HEK293 (cell line): ENCODE measurements around the gene DDIT4.

Experiments
- BCL11B ChIP-seq: fragments of 450-650 bp; formaldehyde crosslinking; IDR thresholded peaks from 2 replicates; pipeline ENCODE4 v1.5.1; 2016; ENCODE audit warnings: low read depth, missing biosample characterization, missing genetic modification characterization
- FEZF1 ChIP-seq: fragments of 450-650 bp; formaldehyde crosslinking; IDR thresholded peaks from 2 replicates; pipeline ENCODE4 v1.5.1; 2016; ENCODE audit warnings: missing biosample characterization, missing genetic modification characterization
- KLF8 ChIP-seq: fragments of 450-650 bp; formaldehyde crosslinking; IDR thresholded peaks from 2 replicates; pipeline ENCODE4 v1.5.1; 2016; ENCODE audit warnings: missing biosample characterization, missing genetic modification characterization
- MEIS1 ChIP-seq: sonication (generic); formaldehyde crosslinking; IDR thresholded peaks from 2 replicates; pipeline ENCODE4 v1.8.1; 2022; ENCODE audit warnings: missing genetic modification reagents, mild to moderate bottlenecking, borderline replicate concordance
- PATZ1 ChIP-seq: fragments of 450-650 bp; formaldehyde crosslinking; IDR thresholded peaks from 2 replicates; pipeline ENCODE4 v1.5.1; 2016; ENCODE audit warnings: missing biosample characterization, missing genetic modification characterization
- PRDM1 ChIP-seq: fragments of 450-650 bp; formaldehyde crosslinking; IDR thresholded peaks from 2 replicates; pipeline ENCODE4; 2016; ENCODE audit warnings: missing biosample characterization, missing genetic modification characterization
- PRDM10 ChIP-seq: fragments of 450-650 bp; formaldehyde crosslinking; IDR thresholded peaks from 2 replicates; pipeline ENCODE4 v1.5.1; 2016; ENCODE audit warnings: missing biosample characterization, missing genetic modification characterization
- TCF7L2 ChIP-seq: IDR thresholded peaks from 2 replicates; pipeline ENCODE4 v1.6.1; 2011; ENCODE audit warnings: low read depth, mild to moderate bottlenecking, inconsistent platforms, low read length, moderate library complexity, borderline replicate concordance
- ZBTB48 ChIP-seq: fragments of 450-650 bp; formaldehyde crosslinking; IDR thresholded peaks from 2 replicates; pipeline ENCODE4 v1.5.1; 2016; ENCODE audit warnings: missing biosample characterization, missing genetic modification characterization
- ZFHX2 ChIP-seq: fragments of 450-650 bp; formaldehyde crosslinking; conservative IDR thresholded peaks from 2 replicates; pipeline ENCODE4 v1.5.1; 2016; ENCODE audit warnings: missing biosample characterization, missing genetic modification characterization
- ZFP37 ChIP-seq: fragments of 450-650 bp; formaldehyde crosslinking; IDR thresholded peaks from 2 replicates; pipeline ENCODE4 v1.5.1; 2016; ENCODE audit warnings: missing biosample characterization, missing genetic modification characterization
- ZFP41 ChIP-seq: fragments of 450-650 bp; formaldehyde crosslinking; IDR thresholded peaks from 2 replicates; pipeline ENCODE4 v1.5.1; 2016; ENCODE audit warnings: missing biosample characterization, missing genetic modification characterization, borderline replicate concordance
- ZNF112 ChIP-seq: fragments of 450-650 bp; formaldehyde crosslinking; IDR thresholded peaks from 2 replicates; pipeline ENCODE4 v1.5.0; 2017; ENCODE audit warnings: missing biosample characterization, missing genetic modification characterization
- ZNF174 ChIP-seq: fragments of 450-650 bp; formaldehyde crosslinking; IDR thresholded peaks from 2 replicates; pipeline ENCODE4 v1.5.0; 2017; ENCODE audit warnings: missing biosample characterization, mild to moderate bottlenecking, missing genetic modification characterization
- ZNF266 ChIP-seq: fragments of 450-650 bp; formaldehyde crosslinking; IDR thresholded peaks from 2 replicates; pipeline ENCODE4 v1.5.1; 2016; ENCODE audit warnings: missing biosample characterization, missing genetic modification characterization, low read depth
- ZNF398 ChIP-seq: fragments of 450-650 bp; formaldehyde crosslinking; IDR thresholded peaks from 2 replicates; pipeline ENCODE4 v1.5.1; 2017; ENCODE audit warnings: missing biosample characterization, missing genetic modification characterization
- ZNF544 ChIP-seq: fragments of 450-650 bp; formaldehyde crosslinking; IDR thresholded peaks from 2 replicates; pipeline ENCODE4 v1.5.0; 2017; ENCODE audit warnings: missing biosample characterization, missing genetic modification characterization
- ZNF747 ChIP-seq: fragments of 450-650 bp; formaldehyde crosslinking; IDR thresholded peaks from 2 replicates; pipeline ENCODE4 v1.5.1; 2016; ENCODE audit warnings: missing biosample characterization, missing genetic modification characterization
- ZSCAN23 ChIP-seq: fragments of 450-650 bp; formaldehyde crosslinking; IDR thresholded peaks from 2 replicates; pipeline ENCODE4 v1.5.1; 2016; ENCODE audit warnings: missing biosample characterization, missing genetic modification characterization
- TF ChIP-seq, protein P1 (sequence below): fragments of 450-650 bp; formaldehyde crosslinking; IDR thresholded peaks from 2 replicates; pipeline ENCODE4 v1.5.1; 2017; ENCODE audit warnings: missing biosample characterization, missing genetic modification characterization
- TF ChIP-seq, protein P2 (sequence below): sonication (generic); formaldehyde crosslinking; IDR thresholded peaks from 2 replicates; pipeline ENCODE4 v1.8.1; 2022; ENCODE audit warnings: mild to moderate bottlenecking, moderate library complexity, missing genetic modification reagents
- TF ChIP-seq, protein P3 (sequence below): fragments of 450-650 bp; formaldehyde crosslinking; IDR thresholded peaks from 2 replicates; pipeline ENCODE4 v1.5.1; 2016; ENCODE audit warnings: missing biosample characterization, missing genetic modification characterization
- TF ChIP-seq, protein P4 (sequence below): fragments of 450-650 bp; IDR thresholded peaks from 2 replicates; pipeline ENCODE4 v1.5.1; 2018; ENCODE audit warnings: missing biosample characterization, missing genetic modification characterization
- TF ChIP-seq, protein P5 (sequence below): fragments of 450-650 bp; formaldehyde crosslinking; IDR thresholded peaks from 2 replicates; pipeline ENCODE4 v1.5.1; 2016; ENCODE audit warnings: missing biosample characterization, missing genetic modification characterization

Gene DDIT4

DNA sequence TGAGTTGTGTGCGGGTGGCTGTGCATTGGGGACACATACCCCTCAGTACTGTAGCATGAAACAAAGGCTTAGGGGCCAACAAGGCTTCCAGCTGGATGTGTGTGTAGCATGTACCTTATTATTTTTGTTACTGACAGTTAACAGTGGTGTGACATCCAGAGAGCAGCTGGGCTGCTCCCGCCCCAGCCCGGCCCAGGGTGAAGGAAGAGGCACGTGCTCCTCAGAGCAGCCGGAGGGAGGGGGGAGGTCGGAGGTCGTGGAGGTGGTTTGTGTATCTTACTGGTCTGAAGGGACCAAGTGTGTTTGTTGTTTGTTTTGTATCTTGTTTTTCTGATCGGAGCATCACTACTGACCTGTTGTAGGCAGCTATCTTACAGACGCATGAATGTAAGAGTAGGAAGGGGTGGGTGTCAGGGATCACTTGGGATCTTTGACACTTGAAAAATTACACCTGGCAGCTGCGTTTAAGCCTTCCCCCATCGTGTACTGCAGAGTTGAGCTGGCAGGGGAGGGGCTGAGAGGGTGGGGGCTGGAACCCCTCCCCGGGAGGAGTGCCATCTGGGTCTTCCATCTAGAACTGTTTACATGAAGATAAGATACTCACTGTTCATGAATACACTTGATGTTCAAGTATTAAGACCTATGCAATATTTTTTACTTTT, 1.8 kb downstream of the DDIT4 start (continued):
- TF ChIP-seq PRDM1 (tag by site-specific recombination), result no peak
- 0 out of 2 replicates have a peak, but pooled peaks have one; percentile 43 for TF ChIP-seq ZSCAN23 (tag by site-specific recombination)
- no peak for TF ChIP-seq ZFP37
- peak; percentile 90 for TF ChIP-seq PRDM10 (tag by site-specific recombination)
- no peak for TF ChIP-seq ZNF544 (tag by site-specific recombination)
- TF ChIP-seq, protein P1, sequence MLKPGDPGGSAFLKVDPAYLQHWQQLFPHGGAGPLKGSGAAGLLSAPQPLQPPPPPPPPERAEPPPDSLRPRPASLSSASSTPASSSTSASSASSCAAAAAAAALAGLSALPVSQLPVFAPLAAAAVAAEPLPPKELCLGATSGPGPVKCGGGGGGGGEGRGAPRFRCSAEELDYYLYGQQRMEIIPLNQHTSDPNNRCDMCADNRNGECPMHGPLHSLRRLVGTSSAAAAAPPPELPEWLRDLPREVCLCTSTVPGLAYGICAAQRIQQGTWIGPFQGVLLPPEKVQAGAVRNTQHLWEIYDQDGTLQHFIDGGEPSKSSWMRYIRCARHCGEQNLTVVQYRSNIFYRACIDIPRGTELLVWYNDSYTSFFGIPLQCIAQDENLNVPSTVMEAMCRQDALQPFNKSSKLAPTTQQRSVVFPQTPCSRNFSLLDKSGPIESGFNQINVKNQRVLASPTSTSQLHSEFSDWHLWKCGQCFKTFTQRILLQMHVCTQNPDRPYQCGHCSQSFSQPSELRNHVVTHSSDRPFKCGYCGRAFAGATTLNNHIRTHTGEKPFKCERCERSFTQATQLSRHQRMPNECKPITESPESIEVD, result no peak
- TF ChIP-seq, protein P2, sequence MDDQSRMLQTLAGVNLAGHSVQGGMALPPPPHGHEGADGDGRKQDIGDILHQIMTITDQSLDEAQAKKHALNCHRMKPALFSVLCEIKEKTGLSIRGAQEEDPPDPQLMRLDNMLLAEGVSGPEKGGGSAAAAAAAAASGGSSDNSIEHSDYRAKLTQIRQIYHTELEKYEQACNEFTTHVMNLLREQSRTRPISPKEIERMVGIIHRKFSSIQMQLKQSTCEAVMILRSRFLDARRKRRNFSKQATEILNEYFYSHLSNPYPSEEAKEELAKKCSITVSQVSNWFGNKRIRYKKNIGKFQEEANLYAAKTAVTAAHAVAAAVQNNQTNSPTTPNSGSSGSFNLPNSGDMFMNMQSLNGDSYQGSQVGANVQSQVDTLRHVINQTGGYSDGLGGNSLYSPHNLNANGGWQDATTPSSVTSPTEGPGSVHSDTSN (CRISPR knock-in tag), result no peak
- TF ChIP-seq, protein P3, sequence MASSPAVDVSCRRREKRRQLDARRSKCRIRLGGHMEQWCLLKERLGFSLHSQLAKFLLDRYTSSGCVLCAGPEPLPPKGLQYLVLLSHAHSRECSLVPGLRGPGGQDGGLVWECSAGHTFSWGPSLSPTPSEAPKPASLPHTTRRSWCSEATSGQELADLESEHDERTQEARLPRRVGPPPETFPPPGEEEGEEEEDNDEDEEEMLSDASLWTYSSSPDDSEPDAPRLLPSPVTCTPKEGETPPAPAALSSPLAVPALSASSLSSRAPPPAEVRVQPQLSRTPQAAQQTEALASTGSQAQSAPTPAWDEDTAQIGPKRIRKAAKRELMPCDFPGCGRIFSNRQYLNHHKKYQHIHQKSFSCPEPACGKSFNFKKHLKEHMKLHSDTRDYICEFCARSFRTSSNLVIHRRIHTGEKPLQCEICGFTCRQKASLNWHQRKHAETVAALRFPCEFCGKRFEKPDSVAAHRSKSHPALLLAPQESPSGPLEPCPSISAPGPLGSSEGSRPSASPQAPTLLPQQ (tag by site-specific recombination), result no peak
- peak; percentile 60 for TF ChIP-seq ZFHX2
- no peak for TF ChIP-seq ZNF266 (tag by site-specific recombination)
- TF ChIP-seq ZBTB48 (tag by site-specific recombination), result peak; percentile 56; the same call in 1 of the 2 replicates
- peak; percentile 71 for TF ChIP-seq ZNF398 (tag by site-specific recombination)
- peak; percentile 76 for TF ChIP-seq PATZ1 (tag by site-specific recombination)
- TF ChIP-seq ZFP41 (tag by site-specific recombination), result no peak
- TF ChIP-seq, protein P4, sequence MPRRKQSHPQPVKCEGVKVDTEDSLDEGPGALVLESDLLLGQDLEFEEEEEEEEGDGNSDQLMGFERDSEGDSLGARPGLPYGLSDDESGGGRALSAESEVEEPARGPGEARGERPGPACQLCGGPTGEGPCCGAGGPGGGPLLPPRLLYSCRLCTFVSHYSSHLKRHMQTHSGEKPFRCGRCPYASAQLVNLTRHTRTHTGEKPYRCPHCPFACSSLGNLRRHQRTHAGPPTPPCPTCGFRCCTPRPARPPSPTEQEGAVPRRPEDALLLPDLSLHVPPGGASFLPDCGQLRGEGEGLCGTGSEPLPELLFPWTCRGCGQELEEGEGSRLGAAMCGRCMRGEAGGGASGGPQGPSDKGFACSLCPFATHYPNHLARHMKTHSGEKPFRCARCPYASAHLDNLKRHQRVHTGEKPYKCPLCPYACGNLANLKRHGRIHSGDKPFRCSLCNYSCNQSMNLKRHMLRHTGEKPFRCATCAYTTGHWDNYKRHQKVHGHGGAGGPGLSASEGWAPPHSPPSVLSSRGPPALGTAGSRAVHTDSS, result no peak
- TF ChIP-seq, protein P5, sequence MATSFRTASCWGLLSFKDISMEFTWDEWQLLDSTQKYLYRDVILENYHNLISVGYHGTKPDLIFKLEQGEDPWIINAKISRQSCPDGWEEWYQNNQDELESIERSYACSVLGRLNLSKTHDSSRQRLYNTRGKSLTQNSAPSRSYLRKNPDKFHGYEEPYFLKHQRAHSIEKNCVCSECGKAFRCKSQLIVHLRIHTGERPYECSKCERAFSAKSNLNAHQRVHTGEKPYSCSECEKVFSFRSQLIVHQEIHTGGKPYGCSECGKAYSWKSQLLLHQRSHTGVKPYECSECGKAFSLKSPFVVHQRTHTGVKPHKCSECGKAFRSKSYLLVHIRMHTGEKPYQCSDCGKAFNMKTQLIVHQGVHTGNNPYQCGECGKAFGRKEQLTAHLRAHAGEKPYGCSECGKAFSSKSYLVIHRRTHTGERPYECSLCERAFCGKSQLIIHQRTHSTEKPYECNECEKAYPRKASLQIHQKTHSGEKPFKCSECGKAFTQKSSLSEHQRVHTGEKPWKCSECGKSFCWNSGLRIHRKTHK (tag by site-specific recombination), result no peak
- TF ChIP-seq MEIS1 (CRISPR knock-in tag), result no peak
- TF ChIP-seq KLF8 (tag by site-specific recombination), result 0 out of 2 replicates have a peak, but pooled peaks have one; percentile 30
- TF ChIP-seq TCF7L2, result no peak
- no peak for TF ChIP-seq FEZF1
- no peak for TF ChIP-seq ZNF112
- no peak for TF ChIP-seq BCL11B (tag by site-specific recombination)
- TF ChIP-seq ZNF747, result no peak
- TF ChIP-seq ZNF174 (tag by site-specific recombination), result no peak
